CD4-positive, alpha-beta T cell treated with Interleukin-17A for 1 hour (primary cell): Measurements from ENCODE around the gene IL12A.

Source experiments
- DNase-seq: peaks from one replicate; pipeline ENCODE4 v3.0.0-alpha.2; 2020

Gene IL12A

GRCh38 chr3:160038862-160039562 lies 50.4 kb downstream of the IL12A start:
- no peak for DNase-seq

DNA sequence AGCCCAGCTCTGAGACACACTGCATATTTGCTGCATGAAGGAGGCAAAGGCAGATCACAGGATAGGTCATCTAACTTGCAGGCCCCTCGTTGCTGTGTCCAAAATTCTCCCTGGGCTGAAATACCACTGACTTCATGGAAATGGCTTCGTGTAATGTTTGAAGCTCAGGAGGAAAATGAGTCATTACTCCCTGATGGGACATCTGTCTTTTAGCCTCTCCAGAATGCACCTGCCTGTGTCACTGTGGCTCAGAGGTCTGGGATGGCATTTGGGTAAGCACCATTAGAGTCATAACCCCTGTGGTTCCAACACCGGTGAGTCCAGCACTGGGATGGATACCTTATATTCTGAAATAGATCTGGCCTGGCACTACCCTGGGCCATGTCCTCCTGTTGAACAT lies 51.5 kb downstream of the IL12A start:
- DNase-seq = no peak

DNA sequence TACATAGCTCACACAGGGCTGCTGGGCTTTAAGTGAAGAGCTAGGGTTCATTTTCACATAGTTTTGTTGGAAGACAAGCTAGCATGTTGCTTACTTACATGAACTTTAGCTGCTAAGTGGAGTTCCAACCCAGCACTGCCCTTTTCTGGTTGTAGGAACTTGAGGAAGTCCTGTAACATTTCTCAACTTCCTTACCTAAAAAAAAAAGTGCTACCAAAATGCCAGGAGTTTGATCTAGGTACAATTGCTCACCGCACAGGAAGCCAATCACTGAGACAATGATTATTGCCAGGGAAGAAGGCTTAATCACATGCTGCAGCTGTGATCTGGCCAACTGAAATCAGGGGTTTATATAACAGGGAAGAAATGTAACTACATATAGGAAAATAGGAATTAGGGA lies 52.8 kb downstream of the IL12A start:
- no peak for DNase-seq

- no peak for DNase-seq
These were observed 55.5 kb downstream of the IL12A start for GRCh38 chr3:160044121-160044520.
